ENCODE results near the gene WWC2.

DNA sequence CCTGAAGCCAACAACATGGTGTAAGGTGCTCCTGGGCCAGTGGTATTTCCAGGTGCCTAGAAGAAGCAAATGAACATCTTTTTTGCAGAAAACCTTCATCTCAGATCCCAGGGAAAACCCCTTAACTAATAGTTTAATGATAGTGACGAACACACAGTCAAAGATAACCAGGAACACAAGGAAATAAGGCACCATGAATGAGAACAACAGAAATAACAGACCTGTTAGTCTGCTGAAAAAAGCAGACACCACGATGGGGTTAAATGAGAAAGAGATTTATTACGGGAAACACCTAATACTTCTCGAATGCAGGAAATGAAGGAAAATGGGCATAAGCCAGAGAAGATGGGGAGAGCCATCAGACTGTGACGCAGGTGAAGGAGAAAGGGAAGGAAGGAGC is 30.6 kb upstream of the WWC2 start:
- TF ChIP-seq, protein P1, sequence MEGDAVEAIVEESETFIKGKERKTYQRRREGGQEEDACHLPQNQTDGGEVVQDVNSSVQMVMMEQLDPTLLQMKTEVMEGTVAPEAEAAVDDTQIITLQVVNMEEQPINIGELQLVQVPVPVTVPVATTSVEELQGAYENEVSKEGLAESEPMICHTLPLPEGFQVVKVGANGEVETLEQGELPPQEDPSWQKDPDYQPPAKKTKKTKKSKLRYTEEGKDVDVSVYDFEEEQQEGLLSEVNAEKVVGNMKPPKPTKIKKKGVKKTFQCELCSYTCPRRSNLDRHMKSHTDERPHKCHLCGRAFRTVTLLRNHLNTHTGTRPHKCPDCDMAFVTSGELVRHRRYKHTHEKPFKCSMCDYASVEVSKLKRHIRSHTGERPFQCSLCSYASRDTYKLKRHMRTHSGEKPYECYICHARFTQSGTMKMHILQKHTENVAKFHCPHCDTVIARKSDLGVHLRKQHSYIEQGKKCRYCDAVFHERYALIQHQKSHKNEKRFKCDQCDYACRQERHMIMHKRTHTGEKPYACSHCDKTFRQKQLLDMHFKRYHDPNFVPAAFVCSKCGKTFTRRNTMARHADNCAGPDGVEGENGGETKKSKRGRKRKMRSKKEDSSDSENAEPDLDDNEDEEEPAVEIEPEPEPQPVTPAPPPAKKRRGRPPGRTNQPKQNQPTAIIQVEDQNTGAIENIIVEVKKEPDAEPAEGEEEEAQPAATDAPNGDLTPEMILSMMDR (IDR thresholded peaks at IDR 0.05; ENCODE audit: insufficient read depth, low read length), result no peak
- TF ChIP-seq, protein P2, sequence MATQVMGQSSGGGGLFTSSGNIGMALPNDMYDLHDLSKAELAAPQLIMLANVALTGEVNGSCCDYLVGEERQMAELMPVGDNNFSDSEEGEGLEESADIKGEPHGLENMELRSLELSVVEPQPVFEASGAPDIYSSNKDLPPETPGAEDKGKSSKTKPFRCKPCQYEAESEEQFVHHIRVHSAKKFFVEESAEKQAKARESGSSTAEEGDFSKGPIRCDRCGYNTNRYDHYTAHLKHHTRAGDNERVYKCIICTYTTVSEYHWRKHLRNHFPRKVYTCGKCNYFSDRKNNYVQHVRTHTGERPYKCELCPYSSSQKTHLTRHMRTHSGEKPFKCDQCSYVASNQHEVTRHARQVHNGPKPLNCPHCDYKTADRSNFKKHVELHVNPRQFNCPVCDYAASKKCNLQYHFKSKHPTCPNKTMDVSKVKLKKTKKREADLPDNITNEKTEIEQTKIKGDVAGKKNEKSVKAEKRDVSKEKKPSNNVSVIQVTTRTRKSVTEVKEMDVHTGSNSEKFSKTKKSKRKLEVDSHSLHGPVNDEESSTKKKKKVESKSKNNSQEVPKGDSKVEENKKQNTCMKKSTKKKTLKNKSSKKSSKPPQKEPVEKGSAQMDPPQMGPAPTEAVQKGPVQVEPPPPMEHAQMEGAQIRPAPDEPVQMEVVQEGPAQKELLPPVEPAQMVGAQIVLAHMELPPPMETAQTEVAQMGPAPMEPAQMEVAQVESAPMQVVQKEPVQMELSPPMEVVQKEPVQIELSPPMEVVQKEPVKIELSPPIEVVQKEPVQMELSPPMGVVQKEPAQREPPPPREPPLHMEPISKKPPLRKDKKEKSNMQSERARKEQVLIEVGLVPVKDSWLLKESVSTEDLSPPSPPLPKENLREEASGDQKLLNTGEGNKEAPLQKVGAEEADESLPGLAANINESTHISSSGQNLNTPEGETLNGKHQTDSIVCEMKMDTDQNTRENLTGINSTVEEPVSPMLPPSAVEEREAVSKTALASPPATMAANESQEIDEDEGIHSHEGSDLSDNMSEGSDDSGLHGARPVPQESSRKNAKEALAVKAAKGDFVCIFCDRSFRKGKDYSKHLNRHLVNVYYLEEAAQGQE (IDR thresholded peaks at IDR 0.05; ENCODE audit: insufficient replicate concordance, low read depth), result no peak
- TF ChIP-seq POLR2AphosphoS5 (IDR thresholded peaks at IDR 0.05; ENCODE audit: low read depth), result no peak

All from HL-60 (cell line).